Osteoblast (primary cell): ENCODE results near the gene TAF10. TPM values are rescaled to one million over a fixed set of nuclear protein-coding genes. Genes with fewer than 3 reads are reported as not detected.
A peak's percentile ranks its signal among the peaks of the same experiment; 100 is the strongest.

Experiments
- DNase-seq: peaks from one replicate; pipeline ENCODE4 v3.0.0; 2011; ENCODE audit warnings: low spot score, mixed read lengths; ENCODE audit not compliant: insufficient read length; ENCODE audit errors: missing footprints
- H2AFZ ChIP-seq: 2 replicates; pipeline ENCODE4 v1.6.0; 2011; ENCODE audit warnings: mild to moderate bottlenecking, low read length
- H3K27ac ChIP-seq: 2 replicates; pipeline ENCODE4 v1.5.1; 2011; ENCODE audit warnings: mild to moderate bottlenecking, low read depth, low read length, moderate library complexity
- H3K27me3 ChIP-seq: 2 replicates; pipeline ENCODE4 v1.6.0; 2012; ENCODE audit warnings: mild to moderate bottlenecking, control low read depth, inconsistent platforms, low read length, moderate library complexity; ENCODE audit not compliant: insufficient read depth
- H3K36me3 ChIP-seq: 2 replicates; pipeline ENCODE4 v1.5.1; 2011; ENCODE audit warnings: mild to moderate bottlenecking, low read length, control low read depth, moderate library complexity; ENCODE audit not compliant: insufficient read depth
- H3K4me1 ChIP-seq: 2 replicates; pipeline ENCODE4 v1.5.1; 2011; ENCODE audit warnings: mild to moderate bottlenecking, low read length, control low read depth, moderate library complexity; ENCODE audit not compliant: insufficient read depth
- H3K4me2 ChIP-seq: 2 replicates; pipeline ENCODE4 v1.6.0; 2011; ENCODE audit warnings: mild to moderate bottlenecking, low read length; ENCODE audit not compliant: insufficient read depth
- H3K4me3 ChIP-seq: fragments of 200-600 bp; sonication (generic); 3 replicates; pipeline ENCODE4 v1.5.1; 2012; ENCODE audit warnings: mild to moderate bottlenecking, low read length, inconsistent platforms; ENCODE audit not compliant: insufficient read depth
- H3K79me2 ChIP-seq: 2 replicates; pipeline ENCODE4 v1.6.0; 2012; ENCODE audit warnings: mild to moderate bottlenecking, low read length, control low read depth, inconsistent platforms; ENCODE audit not compliant: insufficient read depth
- H3K9me3 ChIP-seq: 2 replicates; pipeline ENCODE4 v1.5.1; 2011; ENCODE audit warnings: low read depth, low read length, control low read depth
- H4K20me1 ChIP-seq: 2 replicates; pipeline ENCODE4 v1.6.0; 2012; ENCODE audit warnings: mild to moderate bottlenecking, low read length, control low read depth; ENCODE audit not compliant: insufficient read depth
- CTCF ChIP-seq: IDR thresholded peaks from 2 replicates; pipeline ENCODE4 v1.5.1; 2011; ENCODE audit warnings: mild to moderate bottlenecking, low read depth, low read length, moderate library complexity; ENCODE audit errors: extremely low read depth
- total RNA-seq: library from RNA; depleted of rRNA; stranded (reverse); fragments of >200 nt; gene quantifications from 2 replicates; pipeline ENCODE4 v1.2.3, GENCODE V29; 2012

Gene TAF10
- total RNA-seq, 1 donor, result 23.5 TPM

- no peak for DNase-seq
- H3K27ac ChIP-seq, result no peak overlapping the region
- no peak overlapping the region for H2AFZ ChIP-seq
- H3K4me2 ChIP-seq, result no peak overlapping the region
- no peaks in the 10 kb centered on the region for H3K27me3 ChIP-seq
- no peaks in the 10 kb centered on the region for H3K9me3 ChIP-seq
- peaks cover 21% of the 10 kb centered on the region for H3K4me1 ChIP-seq
- H3K36me3 ChIP-seq, result no peaks in the 10 kb centered on the region
- TF ChIP-seq CTCF, result no peak
- no peak overlapping the region for H3K4me3 ChIP-seq
- H4K20me1 ChIP-seq, result no peaks in the 10 kb centered on the region
- no peaks in the 10 kb centered on the region for H3K79me2 ChIP-seq
These were observed 24.5 kb upstream of the TAF10 start for GRCh38 chr11:6636480-6636879.

GRCh38 chr11:6635082-6635932 is 23.3 kb upstream of the TAF10 start:
- no peaks in the 10 kb centered on the region for H3K9me3 ChIP-seq
- no peaks in the 10 kb centered on the region for H4K20me1 ChIP-seq
- peaks cover 21% of the 10 kb centered on the region for H3K4me1 ChIP-seq
- H3K27ac ChIP-seq, result no peak overlapping the region
- H3K79me2 ChIP-seq, result no peaks in the 10 kb centered on the region
- H2AFZ ChIP-seq, result peak overlapping the region; percentile 68
- no peaks in the 10 kb centered on the region for H3K36me3 ChIP-seq
- no peak for TF ChIP-seq CTCF
- peak; percentile 89 for DNase-seq
- H3K27me3 ChIP-seq, result no peaks in the 10 kb centered on the region
- peak overlapping the region; percentile 7 for H3K4me2 ChIP-seq
- no peak overlapping the region for H3K4me3 ChIP-seq

GRCh38 chr11:6634534-6634933 is 22.5 kb upstream of the TAF10 start:
- no peaks in the 10 kb centered on the region for H3K36me3 ChIP-seq
- no peak for DNase-seq
- peaks cover 21% of the 10 kb centered on the region for H3K4me1 ChIP-seq
- no peak overlapping the region for H2AFZ ChIP-seq
- H4K20me1 ChIP-seq, result no peaks in the 10 kb centered on the region
- no peak overlapping the region for H3K4me2 ChIP-seq
- no peaks in the 10 kb centered on the region for H3K79me2 ChIP-seq
- H3K9me3 ChIP-seq, result no peaks in the 10 kb centered on the region
- no peak overlapping the region for H3K4me3 ChIP-seq
- no peak for TF ChIP-seq CTCF
- H3K27ac ChIP-seq, result no peak overlapping the region
- H3K27me3 ChIP-seq, result no peaks in the 10 kb centered on the region
